ENCODE results near the gene PAQR9. TPM values are rescaled to one million over a fixed set of nuclear protein-coding genes. Genes with fewer than 3 reads are reported as not detected.
A peak's percentile ranks its signal among the peaks of the same experiment; 100 is the strongest.

Gene PAQR9
- total RNA-seq, 1 donor from 2014 or later = not detected

GRCh38 chr3:142987707-142988106 is 24.2 kb upstream of the PAQR9 start:
- DNase-seq (ENCODE audit: low read depth) (no peak), FAIRE-seq (no peak)
- TF ChIP-seq, protein P1, sequence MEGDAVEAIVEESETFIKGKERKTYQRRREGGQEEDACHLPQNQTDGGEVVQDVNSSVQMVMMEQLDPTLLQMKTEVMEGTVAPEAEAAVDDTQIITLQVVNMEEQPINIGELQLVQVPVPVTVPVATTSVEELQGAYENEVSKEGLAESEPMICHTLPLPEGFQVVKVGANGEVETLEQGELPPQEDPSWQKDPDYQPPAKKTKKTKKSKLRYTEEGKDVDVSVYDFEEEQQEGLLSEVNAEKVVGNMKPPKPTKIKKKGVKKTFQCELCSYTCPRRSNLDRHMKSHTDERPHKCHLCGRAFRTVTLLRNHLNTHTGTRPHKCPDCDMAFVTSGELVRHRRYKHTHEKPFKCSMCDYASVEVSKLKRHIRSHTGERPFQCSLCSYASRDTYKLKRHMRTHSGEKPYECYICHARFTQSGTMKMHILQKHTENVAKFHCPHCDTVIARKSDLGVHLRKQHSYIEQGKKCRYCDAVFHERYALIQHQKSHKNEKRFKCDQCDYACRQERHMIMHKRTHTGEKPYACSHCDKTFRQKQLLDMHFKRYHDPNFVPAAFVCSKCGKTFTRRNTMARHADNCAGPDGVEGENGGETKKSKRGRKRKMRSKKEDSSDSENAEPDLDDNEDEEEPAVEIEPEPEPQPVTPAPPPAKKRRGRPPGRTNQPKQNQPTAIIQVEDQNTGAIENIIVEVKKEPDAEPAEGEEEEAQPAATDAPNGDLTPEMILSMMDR (IDR thresholded peaks at IDR 0.05; ENCODE audit: insufficient read depth, low read length, severe bottlenecking) = no peak
- no peak overlapping the region for H3K4me3 ChIP-seq (ENCODE audit: low read depth, low read length)
- no peaks in the 10 kb centered on the region for H3K27me3 ChIP-seq (ENCODE audit: control insufficient read depth, insufficient read depth, low read length)
- H3K36me3 ChIP-seq (ENCODE audit: control insufficient read depth, insufficient read depth, low read length) = no peaks in the 10 kb centered on the region

DNA sequence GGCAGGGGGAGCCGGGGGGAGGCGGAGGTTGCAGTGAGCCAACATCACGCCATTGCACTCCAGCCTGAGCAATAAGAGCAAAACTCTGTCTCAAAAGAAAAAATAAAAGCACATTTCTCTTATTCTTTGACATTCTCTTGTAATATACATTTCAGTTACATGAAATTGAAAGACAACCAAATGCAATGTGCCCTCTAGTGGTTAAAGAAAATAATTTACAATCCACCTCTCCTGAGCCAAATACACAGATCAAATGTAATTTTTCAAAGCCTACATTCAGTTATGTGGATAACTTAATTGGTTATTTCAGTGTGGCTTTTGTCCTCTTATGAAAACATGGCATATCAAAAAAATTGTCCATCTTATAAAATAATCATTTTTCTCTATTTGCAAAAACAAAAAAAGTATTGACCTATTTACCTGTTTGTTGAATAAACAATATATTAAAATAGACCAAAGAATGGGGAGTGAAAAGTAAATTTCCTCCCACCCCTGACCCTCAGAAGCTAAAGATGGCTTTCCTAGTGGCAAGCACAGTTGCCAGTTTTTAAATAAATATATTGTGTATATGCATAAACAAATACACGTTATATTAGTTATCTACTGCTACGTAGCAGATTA is 23.7 kb upstream of the PAQR9 start:
- H3K4me3 ChIP-seq (ENCODE audit: low read depth, low read length) = no peak overlapping the region
- peak; percentile 56 for DNase-seq (ENCODE audit: low read depth)
- no peak for FAIRE-seq

GRCh38 chr3:142984255-142984654 is 20.8 kb upstream of the PAQR9 start:
- Histone ChIP-seq H3K36me3 (ENCODE audit: control insufficient read depth, insufficient read depth, low read length) (no peaks in the 10 kb centered on the region), H3K27me3 (ENCODE audit: control insufficient read depth, insufficient read depth, low read length) (no peaks in the 10 kb centered on the region), H3K4me3 (ENCODE audit: low read depth, low read length) (no peak overlapping the region)
- FAIRE-seq = no peak
- no peak for DNase-seq (ENCODE audit: low read depth)
- TF ChIP-seq, protein P1 (IDR thresholded peaks at IDR 0.05; ENCODE audit: insufficient read depth, low read length, severe bottlenecking) = no peak

More for the DNA sequence above, 23.7 kb upstream of the PAQR9 start:
- no peaks in the 10 kb centered on the region for H3K36me3 ChIP-seq (ENCODE audit: control insufficient read depth, insufficient read depth, low read length)
- TF ChIP-seq, protein P1 (IDR thresholded peaks at IDR 0.05; ENCODE audit: insufficient read depth, low read length, severe bottlenecking) = peak; percentile 36
- H3K27me3 ChIP-seq (ENCODE audit: control insufficient read depth, insufficient read depth, low read length) = no peaks in the 10 kb centered on the region

- no peaks in the 10 kb centered on the region for H3K27me3 ChIP-seq (ENCODE audit: control insufficient read depth, insufficient read depth, low read length)
- H3K4me3 ChIP-seq (ENCODE audit: low read depth, low read length) = no peak overlapping the region
- DNase-seq (ENCODE audit: low read depth) (no peak), FAIRE-seq (no peak)
- TF ChIP-seq, protein P1 (IDR thresholded peaks at IDR 0.05; ENCODE audit: insufficient read depth, low read length, severe bottlenecking) = no peak
- H3K36me3 ChIP-seq (ENCODE audit: control insufficient read depth, insufficient read depth, low read length) = no peaks in the 10 kb centered on the region
Observed at GRCh38 chr3:142983318-142983717, 19.8 kb upstream of the PAQR9 start.

GRCh38 chr3:142982038-142982773 is 18.7 kb upstream of the PAQR9 start:
- Histone ChIP-seq H3K4me3 (ENCODE audit: low read depth, low read length) (no peak overlapping the region), H3K36me3 (ENCODE audit: control insufficient read depth, insufficient read depth, low read length) (no peaks in the 10 kb centered on the region), H3K27me3 (ENCODE audit: control insufficient read depth, insufficient read depth, low read length) (no peaks in the 10 kb centered on the region)
- FAIRE-seq = no peak
- DNase-seq (ENCODE audit: low read depth) = no peak
- TF ChIP-seq, protein P1 (IDR thresholded peaks at IDR 0.05; ENCODE audit: insufficient read depth, low read length, severe bottlenecking) = no peak

All from bronchial epithelial cell (primary cell).